Activated T-helper 2 cell treated with anti-CD3 and anti-CD28 coated beads, Interferon-gamma antibody, Interleukin-2, Interleukin-4, amounts not matched to agents 10 μg/mL and 5 μg/mL and 100 μg/mL, durations not matched to agents 14 hours and 24 hours and 36 hours (primary cell): Measurements from ENCODE around the gene MYBPH. TPM values are rescaled to one million over a fixed set of nuclear protein-coding genes. Genes with fewer than 3 reads are reported as not detected.

ENCODE experiments used
- DNase-seq: peaks from one replicate; pipeline ENCODE4 v3.0.0; 2021; ENCODE audit warnings: low spot score
- H3K27ac Mint-ChIP-seq: one replicate; pipeline ENCODE4 v1.8.0; 2021; ENCODE audit warnings: mixed read lengths
- H3K27me3 Mint-ChIP-seq: one replicate; pipeline ENCODE4 v1.8.0; 2021; ENCODE audit warnings: low read depth, mixed read lengths
- H3K36me3 Mint-ChIP-seq: one replicate; pipeline ENCODE4 v1.8.0; 2021; ENCODE audit warnings: low read depth, mixed read lengths
- H3K4me1 Mint-ChIP-seq: one replicate; pipeline ENCODE4 v1.8.0; 2021; ENCODE audit warnings: low read depth, mixed read lengths
- H3K4me3 Mint-ChIP-seq: one replicate; pipeline ENCODE4 v1.8.0; 2021; ENCODE audit warnings: low read depth, mild to moderate bottlenecking, moderate library complexity, mixed read lengths
- H3K9me3 Mint-ChIP-seq: one replicate; pipeline ENCODE4 v1.8.0; 2021; ENCODE audit warnings: mixed read lengths
- intact Hi-C: fragments of 100-400 bp; cut with micrococcal nuclease; formaldehyde crosslinking; loops from one replicate; pipeline ENCODE4 v1.15.1; 2023
- total RNA-seq: library from RNA; stranded (reverse); gene quantifications from 2 replicates; pipeline ENCODE4 v1.2.3, GENCODE V29; 2022

The MYBPH gene
- total RNA-seq, 1 donor from 2014 or later = not detected

GRCh38 chr1:203172184-203173010, 3.2 kb downstream of the MYBPH start:
- DNase-seq = peak; percentile 19
- no peaks in the 10 kb centered on the region for H3K36me3 Mint-ChIP-seq
- H3K9me3 Mint-ChIP-seq = no peaks in the 10 kb centered on the region
- no peaks in the 10 kb centered on the region for H3K4me1 Mint-ChIP-seq
- H3K27me3 Mint-ChIP-seq = no peaks in the 10 kb centered on the region
- intact Hi-C loops = loop anchor here (1.0 kb wide), 1 partner anchor 133 kb away; no protein-coding TSS in a partner anchor
- H3K27ac Mint-ChIP-seq = no peak overlapping the region
- no peak overlapping the region for H3K4me3 Mint-ChIP-seq

GRCh38 chr1:203171341-203172183, 4.1 kb downstream of the MYBPH start:
- Mint-ChIP-seq H3K36me3 (no peaks in the 10 kb centered on the region), H3K27me3 (no peaks in the 10 kb centered on the region), H3K27ac (no peak overlapping the region), H3K9me3 (no peaks in the 10 kb centered on the region), H3K4me1 (no peaks in the 10 kb centered on the region), H3K4me3 (no peak overlapping the region)
- intact Hi-C loops = loop anchor here (1.0 kb wide), 1 partner anchor 132 kb away; no protein-coding TSS in a partner anchor
- DNase-seq = no peak

GRCh38 chr1:203170625-203171330, 4.8 kb downstream of the MYBPH start:
- intact Hi-C loops = no loop called here

GRCh38 chr1:203169770-203170520, 5.7 kb downstream of the MYBPH start:
- H3K36me3 Mint-ChIP-seq = no peaks in the 10 kb centered on the region
- no peaks in the 10 kb centered on the region for H3K27me3 Mint-ChIP-seq
- no peaks in the 10 kb centered on the region for H3K4me1 Mint-ChIP-seq
- intact Hi-C loops = no loop called here
- DNase-seq = no peak
- no peak overlapping the region for H3K4me3 Mint-ChIP-seq
- no peak overlapping the region for H3K27ac Mint-ChIP-seq
- H3K9me3 Mint-ChIP-seq = no peaks in the 10 kb centered on the region

More at GRCh38 chr1:203170625-203171330, 4.8 kb downstream of the MYBPH start:
- Mint-ChIP-seq H3K4me1 (no peaks in the 10 kb centered on the region), H3K36me3 (no peaks in the 10 kb centered on the region), H3K4me3 (no peak overlapping the region), H3K27ac (no peak overlapping the region), H3K27me3 (no peaks in the 10 kb centered on the region), H3K9me3 (no peaks in the 10 kb centered on the region)
- no peak for DNase-seq

GRCh38 chr1:203168991-203169390, 6.6 kb downstream of the MYBPH start:
- intact Hi-C loops = no loop called here
- H3K4me3 Mint-ChIP-seq = no peak overlapping the region

GRCh38 chr1:203168256-203168786, 7.3 kb downstream of the MYBPH start:
- Mint-ChIP-seq H3K4me3 (no peak overlapping the region), H3K36me3 (no peaks in the 10 kb centered on the region), H3K27ac (no peak overlapping the region), H3K4me1 (no peaks in the 10 kb centered on the region), H3K9me3 (no peaks in the 10 kb centered on the region), H3K27me3 (peaks cover 3% of the 10 kb centered on the region)
- intact Hi-C loops = no loop called here
- no peak for DNase-seq

More at GRCh38 chr1:203168991-203169390, 6.6 kb downstream of the MYBPH start:
- H3K9me3 Mint-ChIP-seq = no peaks in the 10 kb centered on the region
- H3K27ac Mint-ChIP-seq = no peak overlapping the region
- H3K36me3 Mint-ChIP-seq = no peaks in the 10 kb centered on the region
- H3K27me3 Mint-ChIP-seq = peaks cover 3% of the 10 kb centered on the region
- H3K4me1 Mint-ChIP-seq = no peaks in the 10 kb centered on the region
- DNase-seq = no peak

- no peak overlapping the region for H3K27ac Mint-ChIP-seq
- H3K4me1 Mint-ChIP-seq = no peaks in the 10 kb centered on the region
- H3K27me3 Mint-ChIP-seq = peaks cover 3% of the 10 kb centered on the region
- intact Hi-C loops = no loop called here
- H3K36me3 Mint-ChIP-seq = no peaks in the 10 kb centered on the region
- no peak for DNase-seq
- H3K4me3 Mint-ChIP-seq = no peak overlapping the region
- H3K9me3 Mint-ChIP-seq = no peaks in the 10 kb centered on the region
These were observed 7.8 kb downstream of the MYBPH start for GRCh38 chr1:203167913-203168200.

GRCh38 chr1:203167026-203167912, 8.4 kb downstream of the MYBPH start:
- H3K4me1 Mint-ChIP-seq = no peaks in the 10 kb centered on the region

GRCh38 chr1:203166192-203166940, 9.3 kb downstream of the MYBPH start:
- Mint-ChIP-seq H3K4me1 (no peaks in the 10 kb centered on the region), H3K4me3 (no peak overlapping the region), H3K36me3 (no peaks in the 10 kb centered on the region), H3K27me3 (peaks cover 3% of the 10 kb centered on the region), H3K27ac (no peak overlapping the region), H3K9me3 (no peaks in the 10 kb centered on the region)
- DNase-seq = no peak
- intact Hi-C loops = no loop called here

More at GRCh38 chr1:203167026-203167912, 8.4 kb downstream of the MYBPH start:
- intact Hi-C loops = no loop called here
- no peak for DNase-seq
- Mint-ChIP-seq H3K9me3 (no peaks in the 10 kb centered on the region), H3K27me3 (peaks cover 3% of the 10 kb centered on the region), H3K36me3 (no peaks in the 10 kb centered on the region), H3K4me3 (no peak overlapping the region), H3K27ac (no peak overlapping the region)

GRCh38 chr1:203165800-203166161, 9.8 kb downstream of the MYBPH start:
- Mint-ChIP-seq H3K4me3 (no peak overlapping the region), H3K36me3 (no peaks in the 10 kb centered on the region), H3K9me3 (no peaks in the 10 kb centered on the region), H3K27me3 (peaks cover 3% of the 10 kb centered on the region), H3K4me1 (no peaks in the 10 kb centered on the region), H3K27ac (no peak overlapping the region)
- DNase-seq = no peak
- intact Hi-C loops = no loop called here
